Keratinocyte (primary cell): ENCODE measurements around the gene EHMT1. TPM values are rescaled to one million over a fixed set of nuclear protein-coding genes. Genes with fewer than 3 reads are reported as not detected.

Experiments
- DNase-seq: peaks from one replicate; pipeline ENCODE4 v3.0.0-alpha.2; 2011; ENCODE audit warnings: low read depth, missing footprints, low spot score
- FAIRE-seq: peaks from 2 replicates; lab custom pipeline; 2011; peaks lifted over from hg19 to GRCh38; lab: Jason Lieb, UNC
- H2AFZ ChIP-seq: 2 replicates; pipeline ENCODE4 v1.6.0; 2012; ENCODE audit warnings: low read length, control low read depth, inconsistent platforms; ENCODE audit not compliant: control insufficient read depth
- H3K27ac ChIP-seq: 2 replicates; pipeline ENCODE4 v1.5.1; 2011; ENCODE audit warnings: low read length; ENCODE audit not compliant: control insufficient read depth, insufficient read depth
- H3K27me3 ChIP-seq: 3 replicates; pipeline ENCODE4 v1.6.0; 2011; ENCODE audit warnings: low read length; ENCODE audit not compliant: control insufficient read depth, insufficient read depth; ENCODE audit errors: extremely low read depth
- H3K36me3 ChIP-seq, 2 experiments: 2 replicates in 1 of 2; 3 replicates in 1 of 2; pipeline ENCODE4 v1.5.1; 2011; ENCODE audit warnings: low read length in 2 of 2, mild to moderate bottlenecking in 1 of 2; ENCODE audit not compliant: control insufficient read depth in 2 of 2, insufficient read depth in 2 of 2; ENCODE audit errors: extremely low read depth in 1 of 2
- H3K4me1 ChIP-seq: 3 replicates; pipeline ENCODE4 v1.5.1; 2011; ENCODE audit warnings: low read length; ENCODE audit not compliant: control insufficient read depth, insufficient read depth; ENCODE audit errors: extremely low read depth
- H3K4me2 ChIP-seq: 3 replicates; pipeline ENCODE4 v1.6.0; 2011; ENCODE audit warnings: low read depth, low read length; ENCODE audit not compliant: control insufficient read depth, insufficient read depth; ENCODE audit errors: extremely low read depth
- H3K4me3 ChIP-seq, 3 experiments: fragments of 200-600 bp in 1 of 3; sonication (generic) in 1 of 3; 2 replicates in 2 of 3; 3 replicates in 1 of 3; pipeline ENCODE4 v1.5.1; 2011 to 2016; ENCODE audit warnings: low read length in 3 of 3, mild to moderate bottlenecking in 3 of 3, control low read depth in 2 of 3, inconsistent platforms in 1 of 3, low read depth in 1 of 3, mixed read lengths in 1 of 3, mixed run types in 1 of 3, moderate library complexity in 1 of 3; ENCODE audit not compliant: control insufficient read depth in 2 of 3, insufficient read depth in 2 of 3; ENCODE audit errors: extremely low read depth in 1 of 3
- H3K79me2 ChIP-seq: 2 replicates; pipeline ENCODE4 v1.6.0; 2012; ENCODE audit warnings: low read length; ENCODE audit not compliant: control insufficient read depth, insufficient read depth
- H3K9ac ChIP-seq: 3 replicates; pipeline ENCODE4 v1.6.0; 2011; ENCODE audit warnings: low read length; ENCODE audit not compliant: control insufficient read depth, insufficient read depth; ENCODE audit errors: extremely low read depth
- H3K9me1 ChIP-seq: 3 replicates; pipeline ENCODE4 v1.6.0; 2011; ENCODE audit warnings: low read length; ENCODE audit not compliant: control insufficient read depth, insufficient read depth; ENCODE audit errors: extremely low read depth
- H3K9me3 ChIP-seq: 2 replicates; pipeline ENCODE4 v1.5.1; 2012; ENCODE audit warnings: low read depth, low read length; ENCODE audit not compliant: control insufficient read depth
- H4K20me1 ChIP-seq: 3 replicates; pipeline ENCODE4 v1.6.0; 2011; ENCODE audit warnings: low read length; ENCODE audit not compliant: control insufficient read depth, insufficient read depth; ENCODE audit errors: extremely low read depth
- CTCF ChIP-seq, 3 experiments: IDR thresholded peaks in 1 of 3; conservative IDR thresholded peaks in 1 of 3; optimal IDR thresholded peaks in 1 of 3; 2 replicates in 2 of 3; 3 replicates in 1 of 3; pipeline versions ENCODE3 to v1.5.1; 2011; ENCODE audit warnings: low read length in 3 of 3, mild to moderate bottlenecking in 3 of 3, moderate library complexity in 2 of 3, control low read depth in 1 of 3, inconsistent platforms in 1 of 3; ENCODE audit not compliant: insufficient read depth in 2 of 3; ENCODE audit errors: extremely low read depth in 1 of 3
- EZH2 ChIP-seq: IDR thresholded peaks from one replicate; pipeline ENCODE4 v1.6.1; 2012; ENCODE audit warnings: inconsistent platforms, mild to moderate bottlenecking, low read length, moderate library complexity
- dilution Hi-C: fragments of 300-500 bp; cut with MboI; formaldehyde crosslinking; loops from one replicate; pipeline ENCODE4 v1.7.0; 2020; ENCODE audit warnings: low sequenced_read_pairs; ENCODE audit not compliant: extremely low pct_ligation_motif_present
- polyA plus RNA-seq, 5 experiments: library from polyadenylated mRNA; depleted of rRNA in 3 of 5; stranded (reverse) in 3 of 5; stranded (forward) in 1 of 5; unstranded in 1 of 5; fragments of >200 nt; gene quantifications; 1 replicate in 1 of 5; 2 replicates in 3 of 5; 3 replicates in 1 of 5; pipeline versions ENCODE4 v1.2.1 to v1.2.3, GENCODE V29; 2011 to 2012; ENCODE audit warnings: missing spikeins in 2 of 5, low read depth in 1 of 5, low replicate concordance in 1 of 5

The EHMT1 gene
- polyA plus RNA-seq, 1 donor (not counting 4 experiments of a cell fraction or from before 2014, with no cell fraction given): 25.9 TPM

- no peak overlapping the region for H3K4me3 ChIP-seq
- no peaks in the 10 kb centered on the region for H4K20me1 ChIP-seq
- H3K36me3 ChIP-seq: peaks cover 29 to 40% of the 10 kb centered on the region in 2 experiments
- no peak overlapping the region for H3K27ac ChIP-seq
- TF ChIP-seq EZH2 (no peak), CTCF (optimal IDR thresholded peaks at IDR 0.05 in 1 of 3, IDR thresholded peaks at IDR 0.05 in 1 of 3, conservative IDR thresholded peaks at IDR 0.05 in 1 of 3; ENCODE audit: extremely low read depth in 1 of 3, insufficient read depth in 2 of 3, low read length in 3 of 3) (no peak)
- no peaks in the 10 kb centered on the region for H3K9me3 ChIP-seq
- no peak overlapping the region for H2AFZ ChIP-seq
- H3K79me2 ChIP-seq: no peaks in the 10 kb centered on the region
- no peak overlapping the region for H3K9ac ChIP-seq
- FAIRE-seq (no peak), DNase-seq (no peak)
- H3K9me1 ChIP-seq: no peaks in the 10 kb centered on the region
- no peak overlapping the region for H3K4me2 ChIP-seq
- dilution Hi-C loops: no loop called here
- no peaks in the 10 kb centered on the region for H3K4me1 ChIP-seq
- no peaks in the 10 kb centered on the region for H3K27me3 ChIP-seq
Observed at GRCh38 chr9:137820161-137820855, 201.5 kb downstream of the EHMT1 start.

- H3K79me2 ChIP-seq: no peaks in the 10 kb centered on the region
- no peak overlapping the region for H3K9ac ChIP-seq
- DNase-seq: no peak
- H3K9me3 ChIP-seq: no peaks in the 10 kb centered on the region
- peaks cover 9% of the 10 kb centered on the region for H4K20me1 ChIP-seq
- H3K4me1 ChIP-seq: no peaks in the 10 kb centered on the region
- no peak overlapping the region for H3K4me2 ChIP-seq
- TF ChIP-seq EZH2: no peak
- no peak for TF ChIP-seq CTCF (optimal IDR thresholded peaks at IDR 0.05 in 1 of 3, IDR thresholded peaks at IDR 0.05 in 1 of 3, conservative IDR thresholded peaks at IDR 0.05 in 1 of 3; ENCODE audit: extremely low read depth in 1 of 3, insufficient read depth in 2 of 3, low read length in 3 of 3)
- peaks cover 4 to 21% of the 10 kb centered on the region in 2 experiments for H3K36me3 ChIP-seq
- no peaks in the 10 kb centered on the region for H3K27me3 ChIP-seq
- no peaks in the 10 kb centered on the region for H3K9me1 ChIP-seq
- no peak overlapping the region for H3K27ac ChIP-seq
- no peak for FAIRE-seq
- dilution Hi-C loops: no loop called here
- no peak overlapping the region for H3K4me3 ChIP-seq
- H2AFZ ChIP-seq: no peak overlapping the region
Observed at GRCh38 chr9:137823986-137824771, 205.4 kb downstream of the EHMT1 start.
